ENCODE results near the gene BCO2.
"Not testable (repeated sequence)": the region's sequence is repeated elsewhere in the genome, so short reads cannot be mapped to it uniquely, and the experiment has no call there.

BCO2 gene

GRCh38 chr11:112186304-112186703, 11.0 kb downstream of the BCO2 start:
- Histone ChIP-seq H3K27me3 (ENCODE audit: control insufficient read depth, insufficient read depth, low read length, poor library complexity, severe bottlenecking) (no peaks in the 10 kb centered on the region), H3K36me3 (ENCODE audit: control insufficient read depth, insufficient read depth, low read length) (no peaks in the 10 kb centered on the region), H3K9me3 (ENCODE audit: control insufficient read depth, low read length) (no peaks in the 10 kb centered on the region), H3K27ac (ENCODE audit: insufficient read depth, low read depth, low read length, poor library complexity, severe bottlenecking) (no peak overlapping the region), H3K4me3 (ENCODE audit: insufficient read depth, low read depth, low read length) (no peak overlapping the region), H3K4me1 (ENCODE audit: control insufficient read depth, insufficient read depth, low read length) (no peaks in the 10 kb centered on the region)

GRCh38 chr11:112195113-112195512, 19.8 kb downstream of the BCO2 start:
- not testable (repeated sequence) for H3K4me1 ChIP-seq (ENCODE audit: control insufficient read depth, insufficient read depth, low read length); H3K4me3 ChIP-seq (ENCODE audit: insufficient read depth, low read depth, low read length); H3K27ac ChIP-seq (ENCODE audit: insufficient read depth, low read depth, low read length, poor library complexity, severe bottlenecking); H3K27me3 ChIP-seq (ENCODE audit: control insufficient read depth, insufficient read depth, low read length, poor library complexity, severe bottlenecking); H3K9me3 ChIP-seq (ENCODE audit: control insufficient read depth, low read length); H3K36me3 ChIP-seq (ENCODE audit: control insufficient read depth, insufficient read depth, low read length)
- WGBS, 2 experiments, result 89 to 91% methylated on average over 11 of the region's 11 CpGs

- WGBS, 2 experiments, result 85 to 93% methylated on average over 2 of the region's 2 CpGs
- no peaks in the 10 kb centered on the region for H3K4me1 ChIP-seq (ENCODE audit: control insufficient read depth, insufficient read depth, low read length)
- H3K9me3 ChIP-seq (ENCODE audit: control insufficient read depth, low read length), result no peaks in the 10 kb centered on the region
- H3K36me3 ChIP-seq (ENCODE audit: control insufficient read depth, insufficient read depth, low read length), result no peaks in the 10 kb centered on the region
- H3K27me3 ChIP-seq (ENCODE audit: control insufficient read depth, insufficient read depth, low read length, poor library complexity, severe bottlenecking), result no peaks in the 10 kb centered on the region
- H3K4me3 ChIP-seq (ENCODE audit: insufficient read depth, low read depth, low read length), result no peak overlapping the region
- no peak overlapping the region for H3K27ac ChIP-seq (ENCODE audit: insufficient read depth, low read depth, low read length, poor library complexity, severe bottlenecking)
Observed at GRCh38 chr11:112195951-112196351, 20.6 kb downstream of the BCO2 start.

GRCh38 chr11:112196519-112197087, 21.3 kb downstream of the BCO2 start:
- no peaks in the 10 kb centered on the region for H3K27me3 ChIP-seq (ENCODE audit: control insufficient read depth, insufficient read depth, low read length, poor library complexity, severe bottlenecking)
- no peaks in the 10 kb centered on the region for H3K9me3 ChIP-seq (ENCODE audit: control insufficient read depth, low read length)
- H3K36me3 ChIP-seq (ENCODE audit: control insufficient read depth, insufficient read depth, low read length), result no peaks in the 10 kb centered on the region
- no peaks in the 10 kb centered on the region for H3K4me1 ChIP-seq (ENCODE audit: control insufficient read depth, insufficient read depth, low read length)
- H3K4me3 ChIP-seq (ENCODE audit: insufficient read depth, low read depth, low read length), result no peak overlapping the region
- H3K27ac ChIP-seq (ENCODE audit: insufficient read depth, low read depth, low read length, poor library complexity, severe bottlenecking), result no peak overlapping the region
- WGBS, 2 experiments, result 92% methylated on average over 2 of the region's 2 CpGs

GRCh38 chr11:112199101-112199500, 23.8 kb downstream of the BCO2 start:
- H3K27me3 ChIP-seq (ENCODE audit: control insufficient read depth, insufficient read depth, low read length, poor library complexity, severe bottlenecking); H3K27ac ChIP-seq (ENCODE audit: insufficient read depth, low read depth, low read length, poor library complexity, severe bottlenecking); H3K4me1 ChIP-seq (ENCODE audit: control insufficient read depth, insufficient read depth, low read length); H3K36me3 ChIP-seq (ENCODE audit: control insufficient read depth, insufficient read depth, low read length); H3K9me3 ChIP-seq (ENCODE audit: control insufficient read depth, low read length); H3K4me3 ChIP-seq (ENCODE audit: insufficient read depth, low read depth, low read length): not testable (repeated sequence)
- 74 to 81% methylated on average over 3 to 4 of the region's 4 CpGs for WGBS, 2 experiments

GRCh38 chr11:112200252-112200651, 24.9 kb downstream of the BCO2 start:
- 44 to 50% methylated on average over 2 of the region's 2 CpGs for WGBS, 2 experiments
- no peak overlapping the region for H3K27ac ChIP-seq (ENCODE audit: insufficient read depth, low read depth, low read length, poor library complexity, severe bottlenecking)

GRCh38 chr11:112206071-112206470, 30.8 kb downstream of the BCO2 start:
- H3K27ac ChIP-seq (ENCODE audit: insufficient read depth, low read depth, low read length, poor library complexity, severe bottlenecking), result no peak overlapping the region
- WGBS, 2 experiments, result 92 to 93% methylated on average over 23 of the region's 23 CpGs
- H3K4me1 ChIP-seq (ENCODE audit: control insufficient read depth, insufficient read depth, low read length), result no peaks in the 10 kb centered on the region
- no peaks in the 10 kb centered on the region for H3K36me3 ChIP-seq (ENCODE audit: control insufficient read depth, insufficient read depth, low read length)
- H3K27me3 ChIP-seq (ENCODE audit: control insufficient read depth, insufficient read depth, low read length, poor library complexity, severe bottlenecking), result no peaks in the 10 kb centered on the region
- no peak overlapping the region for H3K4me3 ChIP-seq (ENCODE audit: insufficient read depth, low read depth, low read length)
- H3K9me3 ChIP-seq (ENCODE audit: control insufficient read depth, low read length), result no peaks in the 10 kb centered on the region

More at GRCh38 chr11:112200252-112200651, 24.9 kb downstream of the BCO2 start:
- Histone ChIP-seq H3K4me1 (ENCODE audit: control insufficient read depth, insufficient read depth, low read length) (no peaks in the 10 kb centered on the region), H3K9me3 (ENCODE audit: control insufficient read depth, low read length) (no peaks in the 10 kb centered on the region), H3K27me3 (ENCODE audit: control insufficient read depth, insufficient read depth, low read length, poor library complexity, severe bottlenecking) (no peaks in the 10 kb centered on the region), H3K4me3 (ENCODE audit: insufficient read depth, low read depth, low read length) (no peak overlapping the region), H3K36me3 (ENCODE audit: control insufficient read depth, insufficient read depth, low read length) (no peaks in the 10 kb centered on the region)

GRCh38 chr11:112210890-112211289, 35.6 kb downstream of the BCO2 start:
- Histone ChIP-seq H3K9me3 (ENCODE audit: control insufficient read depth, low read length) (no peaks in the 10 kb centered on the region), H3K4me3 (ENCODE audit: insufficient read depth, low read depth, low read length) (no peak overlapping the region), H3K27ac (ENCODE audit: insufficient read depth, low read depth, low read length, poor library complexity, severe bottlenecking) (no peak overlapping the region), H3K4me1 (ENCODE audit: control insufficient read depth, insufficient read depth, low read length) (no peaks in the 10 kb centered on the region), H3K36me3 (ENCODE audit: control insufficient read depth, insufficient read depth, low read length) (no peaks in the 10 kb centered on the region), H3K27me3 (ENCODE audit: control insufficient read depth, insufficient read depth, low read length, poor library complexity, severe bottlenecking) (no peaks in the 10 kb centered on the region)
- WGBS, 2 experiments, result no CpG with 5 or more reads among the region's 1 CpG

- H3K9me3 ChIP-seq (ENCODE audit: control insufficient read depth, low read length), result no peaks in the 10 kb centered on the region
- H3K4me3 ChIP-seq (ENCODE audit: insufficient read depth, low read depth, low read length), result no peak overlapping the region
- H3K27me3 ChIP-seq (ENCODE audit: control insufficient read depth, insufficient read depth, low read length, poor library complexity, severe bottlenecking), result no peaks in the 10 kb centered on the region
- WGBS, 2 experiments, result 67 to 80% methylated on average over 1 to 2 of the region's 2 CpGs
- no peaks in the 10 kb centered on the region for H3K36me3 ChIP-seq (ENCODE audit: control insufficient read depth, insufficient read depth, low read length)
- H3K27ac ChIP-seq (ENCODE audit: insufficient read depth, low read depth, low read length, poor library complexity, severe bottlenecking), result no peak overlapping the region
- no peaks in the 10 kb centered on the region for H3K4me1 ChIP-seq (ENCODE audit: control insufficient read depth, insufficient read depth, low read length)
Observed at GRCh38 chr11:112211536-112211935, 36.2 kb downstream of the BCO2 start.

GRCh38 chr11:112212290-112212689, 37.0 kb downstream of the BCO2 start:
- WGBS, 2 experiments, result 87 to 91% methylated on average over 2 to 3 of the region's 3 CpGs
- Histone ChIP-seq H3K4me1 (ENCODE audit: control insufficient read depth, insufficient read depth, low read length) (no peaks in the 10 kb centered on the region), H3K4me3 (ENCODE audit: insufficient read depth, low read depth, low read length) (no peak overlapping the region), H3K36me3 (ENCODE audit: control insufficient read depth, insufficient read depth, low read length) (no peaks in the 10 kb centered on the region), H3K27ac (ENCODE audit: insufficient read depth, low read depth, low read length, poor library complexity, severe bottlenecking) (no peak overlapping the region), H3K27me3 (ENCODE audit: control insufficient read depth, insufficient read depth, low read length, poor library complexity, severe bottlenecking) (no peaks in the 10 kb centered on the region), H3K9me3 (ENCODE audit: control insufficient read depth, low read length) (no peaks in the 10 kb centered on the region)

GRCh38 chr11:112212710-112213109, 37.4 kb downstream of the BCO2 start:
- H3K36me3 ChIP-seq (ENCODE audit: control insufficient read depth, insufficient read depth, low read length), result no peaks in the 10 kb centered on the region
- H3K27me3 ChIP-seq (ENCODE audit: control insufficient read depth, insufficient read depth, low read length, poor library complexity, severe bottlenecking), result no peaks in the 10 kb centered on the region
- no peaks in the 10 kb centered on the region for H3K4me1 ChIP-seq (ENCODE audit: control insufficient read depth, insufficient read depth, low read length)
- H3K4me3 ChIP-seq (ENCODE audit: insufficient read depth, low read depth, low read length), result no peak overlapping the region
- H3K27ac ChIP-seq (ENCODE audit: insufficient read depth, low read depth, low read length, poor library complexity, severe bottlenecking), result no peak overlapping the region
- H3K9me3 ChIP-seq (ENCODE audit: control insufficient read depth, low read length), result no peaks in the 10 kb centered on the region

Data from ectodermal cell (in vitro differentiated cells).